SH-SY5Y (cell line): ENCODE results near the gene RNF4.

Source experiments
- GATA2 ChIP-seq: IDR thresholded peaks from 2 replicates; pipeline ENCODE4 v1.6.1; 2011; ENCODE audit warnings: mild to moderate bottlenecking, low read depth, low read length
- GATA3 ChIP-seq: IDR thresholded peaks from 2 replicates; pipeline ENCODE4 v1.6.1; 2011; ENCODE audit warnings: low read depth, mild to moderate bottlenecking, low read length, moderate library complexity

RNF4 gene

DNA sequence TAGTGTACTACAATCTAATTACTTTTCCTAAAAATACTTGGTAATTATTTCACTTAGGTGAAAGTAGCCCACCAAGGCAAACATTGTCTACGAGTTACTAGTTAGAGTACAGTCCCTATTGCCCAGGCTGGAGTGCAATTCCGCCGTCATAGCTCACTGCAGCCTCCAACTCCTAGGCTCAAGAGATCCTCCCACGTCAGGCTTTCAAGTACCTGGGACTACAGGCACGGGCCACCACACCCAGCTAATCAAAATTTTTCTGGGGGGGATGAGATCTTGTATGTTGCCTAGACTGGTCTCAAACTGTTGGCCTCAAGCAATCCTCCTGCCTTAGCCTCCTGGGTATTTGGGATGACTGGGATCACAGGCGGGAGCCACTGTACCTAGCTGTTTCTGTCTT lies 89.4 kb downstream of the RNF4 start:
- no peak for TF ChIP-seq GATA2
- no peak for TF ChIP-seq GATA3

DNA sequence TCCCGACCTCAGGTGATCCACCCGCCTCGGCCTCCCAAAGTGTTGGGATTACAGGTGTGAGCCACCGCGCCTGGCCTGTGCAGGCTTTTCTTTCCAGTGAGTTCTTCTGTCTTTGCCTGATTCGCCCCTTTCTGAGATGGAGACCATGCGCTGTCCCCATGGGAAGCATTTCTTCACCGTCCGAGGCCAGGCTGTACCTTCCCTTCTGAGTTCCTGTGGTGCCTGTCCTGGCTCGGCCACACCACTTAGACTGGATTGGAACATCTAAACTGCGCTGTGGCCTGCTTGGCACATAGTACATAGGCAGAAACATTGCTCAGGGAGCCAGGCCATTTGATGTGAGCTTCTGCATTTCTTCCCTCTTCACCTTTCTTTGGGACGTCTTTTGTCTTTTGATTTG lies 91.3 kb downstream of the RNF4 start:
- no peak for TF ChIP-seq GATA2
- no peak for TF ChIP-seq GATA3
